ENCODE data around the gene NES.

Gene NES

GRCh38 chr1:156703336-156703735 is 26.1 kb upstream of the NES start:
- no peak for DNase-seq

GRCh38 chr1:156700736-156701531 is 23.7 kb upstream of the NES start:
- no peak for DNase-seq

- DNase-seq: no peak
Measured at GRCh38 chr1:156698995-156699394, 21.8 kb upstream of the NES start.

- DNase-seq: no peak
Measured at GRCh38 chr1:156697481-156697880, 20.3 kb upstream of the NES start.

- DNase-seq: no peak
Measured at GRCh38 chr1:156696755-156697154, 19.5 kb upstream of the NES start.

- no peak for DNase-seq
Measured at GRCh38 chr1:156694690-156694962, 17.4 kb upstream of the NES start.

- DNase-seq: no peak
Measured at GRCh38 chr1:156693848-156694689, 16.9 kb upstream of the NES start.

GRCh38 chr1:156692925-156693847 is 16.0 kb upstream of the NES start:
- DNase-seq: no peak

GRCh38 chr1:156692441-156692924 is 15.3 kb upstream of the NES start:
- DNase-seq: no peak

- DNase-seq: no peak
Measured at GRCh38 chr1:156691665-156692440, 14.6 kb upstream of the NES start.

GRCh38 chr1:156691191-156691590 is 14.0 kb upstream of the NES start:
- no peak for DNase-seq

GRCh38 chr1:156690675-156691036 is 13.4 kb upstream of the NES start:
- DNase-seq: no peak

- DNase-seq: no peak
Measured at GRCh38 chr1:156689953-156690674, 12.9 kb upstream of the NES start.

GRCh38 chr1:156689035-156689952 is 12.1 kb upstream of the NES start:
- peak; percentile 86 for DNase-seq

- peak; percentile 75 for DNase-seq
Measured at GRCh38 chr1:156684227-156684782, 7.1 kb upstream of the NES start.

- no peak for DNase-seq
Measured at GRCh38 chr1:156682166-156682890, 5.1 kb upstream of the NES start.

GRCh38 chr1:156681196-156681960 is 4.2 kb upstream of the NES start:
- DNase-seq: no peak

- DNase-seq: no peak
Measured at GRCh38 chr1:156680056-156680455, 2.8 kb upstream of the NES start.
